OCI-LY7 (cell line): ENCODE results near the gene ZNF513.

Experiments used
- CTCF ChIP-seq: fragments of 200-600 bp; sonication (generic); conservative IDR thresholded peaks from 2 replicates; pipeline ENCODE4 v1.5.1; 2014; ENCODE audit warnings: mild to moderate bottlenecking, antibody characterized with exemption, low read length, moderate library complexity, mixed read lengths
- EZH2phosphoT487 ChIP-seq: fragments of 200-600 bp; sonication (generic); IDR thresholded peaks from 2 replicates; pipeline ENCODE4 v1.6.1; 2018; ENCODE audit warnings: low read depth, borderline replicate concordance, mild to moderate bottlenecking, mixed run types, antibody characterized with exemption, low read length, moderate library complexity, mixed read lengths

- TF ChIP-seq CTCF (no peak), EZH2phosphoT487 (no peak)
Measured at GRCh38 chr2:27379836-27380625, 503 bp downstream of the ZNF513 start.
